Prostate gland (tissue), 1 donor: ENCODE results near the gene SMG1.
"Not testable (repeated sequence)": the region's sequence is repeated elsewhere in the genome, so short reads cannot be mapped to it uniquely, and the experiment has no call there.

ENCODE experiments used
- POLR2A ChIP-seq: fragments of 450-650 bp; IDR thresholded peaks from one replicate; pipeline ENCODE4 v1.6.1; 2016; ENCODE audit warnings: antibody characterized with exemption, mild to moderate bottlenecking
- POLR2AphosphoS5 ChIP-seq: sonication (generic); formaldehyde crosslinking; IDR thresholded peaks from one replicate; pipeline ENCODE4 v1.6.1; 2017; ENCODE audit warnings: antibody characterized with exemption

DNA sequence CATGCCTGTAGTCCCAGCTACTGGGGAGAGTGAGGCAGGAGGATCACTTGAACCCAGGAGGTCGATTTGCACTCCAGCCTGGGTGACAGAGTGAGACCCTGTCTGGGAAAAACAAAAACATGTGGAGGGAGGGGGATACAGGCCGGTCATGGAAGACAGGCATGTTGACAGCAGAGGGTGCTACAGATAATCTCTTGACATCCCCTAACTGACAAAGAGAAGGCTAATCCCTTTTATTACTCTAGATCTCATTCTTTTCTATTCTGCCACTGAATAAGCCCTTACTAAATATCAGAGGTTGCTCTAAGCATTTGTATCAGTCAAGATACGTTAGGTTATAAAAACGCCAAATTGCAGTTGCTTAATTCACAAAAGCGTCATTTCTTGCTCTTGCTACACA, 149.9 kb downstream of the SMG1 start:
- TF ChIP-seq POLR2AphosphoS5, POLR2A: not testable (repeated sequence)
